ENCODE measurements around the gene MID1. TPM values are rescaled to one million over a fixed set of nuclear protein-coding genes. Genes with fewer than 3 reads are reported as not detected.

The MID1 gene
- total RNA-seq, 3 donors from 2014 or later = 41.4 to 48.8 (median 48.4) TPM

DNA sequence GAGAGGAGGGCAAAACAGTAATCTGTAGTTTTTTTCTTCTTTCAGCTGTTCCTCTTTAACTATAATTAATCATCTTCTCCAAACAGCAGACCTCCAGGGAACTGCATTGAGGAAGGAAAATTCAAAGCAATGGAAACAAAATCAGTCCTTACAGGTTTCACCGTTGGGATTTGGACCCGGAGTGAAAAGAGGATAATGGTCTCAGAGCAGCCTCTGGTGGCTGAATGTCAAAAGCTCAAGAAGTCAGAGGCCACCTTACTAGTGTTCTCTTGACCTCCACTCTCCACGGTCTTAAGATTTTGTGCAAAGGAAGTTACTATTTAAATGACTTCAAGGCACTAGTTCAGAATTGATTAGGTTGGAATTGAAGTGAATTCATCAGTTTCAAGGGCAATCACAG, 16.0 kb upstream of the MID1 start:
- ATAC-seq = peak; percentile 52

DNA sequence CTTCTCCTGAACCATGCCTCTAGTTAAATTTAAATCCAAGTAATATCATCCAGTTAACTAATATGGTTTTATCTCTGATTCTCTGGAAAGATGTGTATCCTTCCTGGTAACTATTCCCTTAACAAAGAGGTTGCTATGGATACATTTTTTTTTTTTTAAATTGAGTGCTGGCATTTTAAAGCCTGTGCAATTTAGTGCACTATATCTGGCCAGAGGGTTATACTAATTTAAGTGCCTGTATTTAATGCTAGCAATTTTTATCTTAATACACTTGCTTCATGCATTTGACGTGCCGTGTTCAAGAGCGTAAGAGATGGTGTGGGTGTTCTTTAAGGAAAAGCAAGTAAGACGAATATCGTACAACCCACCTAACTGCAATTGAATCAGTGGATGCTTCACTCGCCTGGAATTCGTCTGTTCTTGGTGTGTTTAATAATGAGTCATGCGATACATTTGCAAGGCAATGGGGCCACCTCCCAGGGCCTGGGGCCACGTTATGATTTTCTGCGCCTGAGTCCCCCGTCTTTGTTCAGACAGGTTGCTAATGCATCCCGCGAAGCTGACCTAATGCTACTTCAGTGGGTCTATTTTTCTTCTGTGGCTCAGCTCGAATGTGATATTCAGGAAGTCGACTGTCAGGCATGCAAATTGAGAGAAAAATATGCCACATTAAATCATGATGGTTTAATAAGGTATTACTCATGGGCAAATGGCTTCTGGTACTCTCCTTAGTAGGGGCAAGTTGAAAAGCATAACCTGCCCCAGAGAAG, 14.2 kb upstream of the MID1 start:
- no peaks in the 10 kb centered on the region for H3K4me1 ChIP-seq (ENCODE audit: low read depth)
- intact Hi-C loops (cut with DNase I, micrococcal nuclease) = loop anchor here (10.0 kb wide), 1 partner anchor 440 kb away; no protein-coding TSS in a partner anchor
- no peak for ATAC-seq
- H3K4me3 ChIP-seq = no peak overlapping the region
- H3K36me3 ChIP-seq (ENCODE audit: low read depth) = no peaks in the 10 kb centered on the region
- TF ChIP-seq, protein P1, sequence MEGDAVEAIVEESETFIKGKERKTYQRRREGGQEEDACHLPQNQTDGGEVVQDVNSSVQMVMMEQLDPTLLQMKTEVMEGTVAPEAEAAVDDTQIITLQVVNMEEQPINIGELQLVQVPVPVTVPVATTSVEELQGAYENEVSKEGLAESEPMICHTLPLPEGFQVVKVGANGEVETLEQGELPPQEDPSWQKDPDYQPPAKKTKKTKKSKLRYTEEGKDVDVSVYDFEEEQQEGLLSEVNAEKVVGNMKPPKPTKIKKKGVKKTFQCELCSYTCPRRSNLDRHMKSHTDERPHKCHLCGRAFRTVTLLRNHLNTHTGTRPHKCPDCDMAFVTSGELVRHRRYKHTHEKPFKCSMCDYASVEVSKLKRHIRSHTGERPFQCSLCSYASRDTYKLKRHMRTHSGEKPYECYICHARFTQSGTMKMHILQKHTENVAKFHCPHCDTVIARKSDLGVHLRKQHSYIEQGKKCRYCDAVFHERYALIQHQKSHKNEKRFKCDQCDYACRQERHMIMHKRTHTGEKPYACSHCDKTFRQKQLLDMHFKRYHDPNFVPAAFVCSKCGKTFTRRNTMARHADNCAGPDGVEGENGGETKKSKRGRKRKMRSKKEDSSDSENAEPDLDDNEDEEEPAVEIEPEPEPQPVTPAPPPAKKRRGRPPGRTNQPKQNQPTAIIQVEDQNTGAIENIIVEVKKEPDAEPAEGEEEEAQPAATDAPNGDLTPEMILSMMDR (IDR thresholded peaks at IDR 0.05) = no peak
- DNase-seq = no peak
- no peaks in the 10 kb centered on the region for H3K9me3 ChIP-seq

More for the DNA sequence above, 16.0 kb upstream of the MID1 start:
- intact Hi-C loops (cut with DNase I, micrococcal nuclease) = loop anchor here (10.0 kb wide), 1 partner anchor 442 kb away; no protein-coding TSS in a partner anchor
- H3K4me1 ChIP-seq (ENCODE audit: low read depth) = no peaks in the 10 kb centered on the region
- peak in 1 of 3 donors; percentile 32 for DNase-seq
- H3K36me3 ChIP-seq (ENCODE audit: low read depth) = no peaks in the 10 kb centered on the region
- no peak overlapping the region for H3K4me3 ChIP-seq
- no peaks in the 10 kb centered on the region for H3K9me3 ChIP-seq
- TF ChIP-seq, protein P1 (IDR thresholded peaks at IDR 0.05) = no peak

DNA sequence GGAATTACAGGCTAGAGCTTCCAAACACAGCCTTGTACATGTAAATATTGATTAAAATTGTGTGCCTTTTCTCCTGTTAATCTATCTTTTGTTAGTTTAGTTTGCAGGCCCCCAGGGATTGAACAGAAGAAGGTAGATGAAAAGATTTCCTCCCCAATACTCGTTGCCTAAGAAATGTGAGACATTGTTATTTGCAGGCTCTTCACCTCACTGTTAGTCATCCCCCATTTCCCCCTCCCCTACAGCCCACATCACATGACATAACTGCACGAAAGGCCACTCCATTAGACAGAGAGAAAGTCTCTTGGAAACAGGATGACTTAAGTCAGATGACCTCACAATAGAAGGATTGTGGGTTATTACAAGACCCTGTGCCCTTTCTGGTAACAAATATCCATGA, 13.3 kb upstream of the MID1 start:
- no peak for ATAC-seq
- TF ChIP-seq, protein P1 (IDR thresholded peaks at IDR 0.05) = no peak
- Histone ChIP-seq H3K4me1 (ENCODE audit: low read depth) (no peaks in the 10 kb centered on the region), H3K36me3 (ENCODE audit: low read depth) (no peaks in the 10 kb centered on the region), H3K4me3 (no peak overlapping the region), H3K9me3 (no peaks in the 10 kb centered on the region)
- intact Hi-C loops (cut with DNase I, micrococcal nuclease) = loop anchor here (10.0 kb wide), 1 partner anchor 439 kb away; no protein-coding TSS in a partner anchor
- DNase-seq = no peak

DNA sequence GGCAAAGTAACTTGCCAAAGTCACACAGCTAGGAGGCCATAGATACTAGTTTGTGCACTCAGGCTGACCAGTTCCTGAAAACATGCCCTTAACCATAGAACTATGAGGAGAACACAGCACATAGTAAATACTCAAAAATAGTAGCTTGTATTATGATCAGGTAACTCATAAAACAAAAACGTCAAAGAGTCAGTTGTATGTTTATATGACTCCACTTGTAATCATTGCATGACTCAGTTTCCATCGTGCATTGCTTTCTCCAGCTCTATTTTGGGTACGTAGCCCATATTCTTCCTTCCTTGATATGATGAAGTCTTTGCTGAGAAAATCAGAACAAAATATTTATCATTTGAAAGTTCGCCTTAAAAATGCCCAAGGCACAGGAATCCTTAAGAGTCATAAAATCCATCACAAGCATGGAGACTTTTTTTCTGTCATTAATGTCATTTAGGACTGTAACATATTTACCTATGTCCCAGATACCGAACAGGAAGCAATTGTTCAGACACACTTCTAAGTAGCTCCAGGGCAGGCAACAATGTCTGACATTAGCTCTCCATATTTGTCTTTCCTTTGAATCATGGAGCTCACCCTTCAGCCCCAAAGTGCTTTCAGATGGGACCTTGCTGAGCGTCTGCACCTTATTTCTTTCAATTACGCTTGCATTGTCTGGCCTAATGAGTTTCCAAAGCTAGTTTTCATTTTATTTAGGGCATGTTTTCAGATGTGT, 11.2 kb upstream of the MID1 start:
- H3K4me1 ChIP-seq (ENCODE audit: low read depth) = no peaks in the 10 kb centered on the region
- H3K36me3 ChIP-seq (ENCODE audit: low read depth) = no peaks in the 10 kb centered on the region
- DNase-seq = no peak
- intact Hi-C loops (cut with DNase I, micrococcal nuclease) = loop anchor here (10.0 kb wide), 1 partner anchor 437 kb away; no protein-coding TSS in a partner anchor
- no peaks in the 10 kb centered on the region for H3K9me3 ChIP-seq
- ATAC-seq = no peak
- TF ChIP-seq, protein P1 (IDR thresholded peaks at IDR 0.05) = no peak
- H3K4me3 ChIP-seq = no peak overlapping the region

DNA sequence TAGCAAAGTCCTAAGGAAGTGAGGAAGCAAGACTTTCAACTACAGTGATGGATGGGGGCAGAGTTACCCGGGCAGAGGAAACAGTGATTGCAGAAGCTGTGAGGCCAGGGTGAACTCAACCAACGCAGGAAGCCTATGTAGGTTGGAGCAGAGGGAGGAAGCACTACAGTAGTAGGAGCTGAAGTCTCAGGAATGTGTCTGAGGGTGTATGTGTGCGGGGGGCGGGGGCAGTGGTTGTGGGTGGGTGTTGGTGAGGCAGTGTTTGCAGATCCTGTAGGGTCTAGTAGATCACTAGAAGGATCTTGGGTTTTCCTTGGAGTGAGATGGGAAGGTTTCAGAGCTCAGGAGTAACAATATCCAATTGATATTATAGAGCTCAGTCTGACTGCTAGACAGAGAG, 9.9 kb upstream of the MID1 start:
- H3K4me3 ChIP-seq = no peak overlapping the region
- DNase-seq (no peak), ATAC-seq (no peak)
- TF ChIP-seq, protein P1 (IDR thresholded peaks at IDR 0.05) = no peak
- intact Hi-C loops (cut with DNase I, micrococcal nuclease) = loop anchor here (10.0 kb wide), 1 partner anchor 436 kb away; no protein-coding TSS in a partner anchor
- no peaks in the 10 kb centered on the region for H3K9me3 ChIP-seq
- H3K36me3 ChIP-seq (ENCODE audit: low read depth) = no peaks in the 10 kb centered on the region
- H3K4me1 ChIP-seq (ENCODE audit: low read depth) = no peaks in the 10 kb centered on the region
